Amniotic stem cell (primary cell): ENCODE data around the gene ODAPH.

ENCODE experiments used
- DNase-seq: peaks from one replicate; lab custom pipeline; 2025; lab: John Stamatoyannopoulos, UW

The ODAPH gene

DNA sequence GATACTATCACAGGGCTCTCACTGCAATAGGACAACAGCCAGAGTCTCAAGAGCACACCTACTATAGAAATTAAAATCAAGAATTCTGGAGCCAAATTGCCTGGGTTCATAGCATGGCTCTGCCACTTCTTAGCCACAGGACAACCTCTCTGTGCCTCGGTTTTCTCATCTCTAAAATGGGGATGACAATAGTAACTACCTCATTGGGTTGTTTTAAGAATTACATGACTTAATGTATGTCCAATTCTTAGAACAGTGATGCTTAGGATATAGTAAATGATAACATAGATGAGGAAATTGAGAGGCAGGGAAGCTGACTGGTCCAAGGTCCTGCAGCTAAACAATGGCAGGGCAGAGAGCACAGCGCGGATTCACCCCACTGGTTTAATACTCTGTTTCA is 11.0 kb upstream of the ODAPH start:
- DNase-seq = no peak

DNA sequence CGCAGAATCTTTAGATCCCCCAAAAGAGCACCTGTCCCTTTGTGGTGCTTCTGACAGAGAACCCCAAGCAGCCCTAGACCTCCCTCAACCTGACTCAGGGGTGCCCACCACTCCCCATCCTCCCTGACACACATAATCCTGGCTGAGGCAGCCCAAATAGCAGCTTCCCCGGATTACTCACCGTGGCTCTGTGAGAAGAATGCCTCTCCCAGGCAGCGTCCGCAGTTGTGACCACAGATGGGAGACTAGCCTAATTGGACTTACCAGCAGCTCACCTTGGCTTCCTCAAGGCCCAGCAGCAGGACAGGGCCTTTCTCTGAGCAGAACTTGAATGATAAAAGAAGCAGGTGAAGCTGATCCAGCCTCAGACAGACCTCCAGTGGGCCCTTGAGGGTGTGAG is 10.3 kb upstream of the ODAPH start:
- DNase-seq = no peak

DNA sequence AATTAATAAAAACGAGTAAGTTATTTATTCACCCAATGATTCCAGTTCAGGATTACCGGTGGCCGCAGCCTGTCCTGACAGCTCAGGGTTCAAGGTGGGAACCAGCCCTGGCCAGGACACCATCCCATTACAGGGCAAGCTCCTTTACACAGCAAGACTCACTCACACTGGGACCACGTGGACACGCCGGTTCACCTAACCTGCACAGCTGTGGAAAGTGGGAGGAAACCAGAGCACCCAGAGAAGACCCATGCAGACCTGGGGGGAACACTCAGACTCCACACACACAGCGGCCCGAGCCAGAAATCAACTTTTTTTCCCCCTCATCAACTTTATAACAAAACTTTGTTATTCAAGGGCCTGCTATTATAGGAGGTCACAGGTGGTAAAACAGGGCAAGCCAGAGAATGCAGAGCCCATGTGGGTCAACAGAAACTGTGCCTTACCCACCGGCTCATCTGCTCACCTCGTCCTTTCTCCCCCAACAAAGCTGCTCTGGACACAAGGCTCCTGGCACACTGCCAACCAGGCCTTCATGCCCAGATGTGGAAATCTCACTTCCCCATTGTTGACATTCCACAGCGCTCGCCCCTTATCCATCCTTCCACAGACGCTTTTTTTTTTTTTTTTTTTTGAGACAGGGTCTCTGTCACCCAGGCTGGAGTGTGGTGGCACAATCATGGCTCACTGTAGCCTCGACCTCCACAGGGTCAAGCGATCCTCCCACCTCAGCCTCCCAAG is 8.0 kb upstream of the ODAPH start:
- DNase-seq = no peak

DNA sequence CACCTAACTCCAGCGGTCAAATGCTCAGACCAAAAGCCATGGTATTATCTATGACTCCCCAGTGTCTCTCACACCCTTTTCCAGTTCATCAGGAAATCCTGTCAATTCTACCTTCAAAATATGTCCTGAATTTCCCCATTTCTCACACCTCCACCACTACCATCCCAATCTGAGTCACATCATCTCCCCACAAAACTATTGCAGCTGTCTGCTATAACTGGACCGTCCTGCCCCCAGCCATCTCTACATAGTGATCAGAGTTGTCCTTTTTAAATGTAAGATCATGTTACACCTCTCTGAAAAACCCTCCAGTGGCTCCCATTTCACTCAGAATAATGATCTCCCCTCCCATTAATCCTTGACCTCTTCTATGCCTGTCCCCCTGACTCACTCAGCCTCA is 6.8 kb upstream of the ODAPH start:
- DNase-seq = no peak

DNA sequence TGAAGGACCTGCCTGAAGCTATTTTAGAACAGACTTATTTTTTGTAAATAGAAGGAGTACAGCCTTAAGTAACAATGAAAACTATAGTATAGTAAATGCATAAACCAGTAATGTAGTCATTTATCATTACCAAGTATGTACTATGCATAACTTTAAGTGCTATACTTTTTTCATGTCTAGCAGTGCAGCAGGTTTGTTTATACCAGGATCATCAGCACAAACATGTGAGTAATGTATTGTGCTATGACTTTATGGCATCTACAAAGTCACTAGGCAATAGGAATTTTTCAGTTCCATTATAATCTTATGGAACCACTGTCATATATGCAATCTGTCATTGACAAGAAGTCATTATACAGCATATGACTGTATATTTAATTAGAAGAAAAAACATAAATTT is 3.4 kb upstream of the ODAPH start:
- DNase-seq = no peak

DNA sequence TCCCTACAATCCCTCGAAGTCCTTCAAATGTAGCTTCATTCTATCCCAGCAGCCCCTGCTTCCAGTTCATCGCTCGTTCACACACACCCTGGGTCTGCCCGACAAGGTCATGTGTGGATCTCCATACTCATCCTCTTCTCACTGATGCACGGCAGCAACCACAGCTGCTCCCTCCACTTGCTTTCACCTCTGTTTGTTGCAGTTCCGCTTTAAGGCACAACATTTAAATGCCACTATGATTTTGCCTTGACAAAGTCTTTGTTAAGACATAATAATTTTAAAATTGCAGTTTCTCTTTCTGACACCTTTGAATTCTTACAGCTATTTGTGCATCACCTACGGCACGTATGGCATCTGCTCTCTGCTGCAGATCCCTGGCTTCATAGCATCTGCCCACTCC is 1.8 kb downstream of the ODAPH start:
- no peak for DNase-seq

DNA sequence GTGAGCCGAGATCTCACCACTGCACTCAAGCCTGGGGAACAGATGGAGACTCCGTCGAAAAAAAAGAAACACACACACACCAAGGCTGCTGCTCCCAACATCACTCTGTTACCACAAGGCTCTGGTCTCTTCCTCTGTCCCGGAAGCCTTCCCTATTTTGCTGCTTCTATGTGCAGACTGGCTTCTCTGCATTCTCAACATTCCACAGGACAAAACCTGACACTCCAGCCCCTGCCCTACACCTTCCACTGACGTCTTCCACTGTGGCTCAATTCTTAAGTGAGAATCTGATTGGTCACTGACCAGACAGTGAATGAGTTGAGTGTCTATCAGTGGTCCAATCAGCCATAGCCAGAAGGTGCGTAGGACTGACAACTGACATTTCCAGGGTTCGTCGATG is 5.9 kb downstream of the ODAPH start:
- no peak for DNase-seq

DNA sequence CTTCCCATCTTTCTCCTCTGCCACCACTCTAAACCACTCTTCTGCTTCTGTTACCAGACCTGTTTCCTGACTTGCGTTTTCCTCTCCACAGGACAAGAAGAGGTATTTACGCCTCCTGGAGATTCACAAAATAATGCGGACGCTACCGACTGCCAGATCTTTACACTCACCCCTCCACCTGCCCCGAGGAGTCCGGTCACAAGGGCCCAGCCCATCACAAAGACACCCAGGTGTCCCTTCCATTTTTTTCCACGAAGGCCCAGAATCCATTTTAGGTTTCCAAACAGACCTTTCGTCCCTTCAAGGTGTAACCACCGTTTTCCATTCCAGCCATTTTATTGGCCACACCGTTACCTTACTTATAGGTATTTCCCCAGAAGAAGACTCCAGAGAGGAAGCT is 8.2 kb downstream of the ODAPH start:
- no peak for DNase-seq

DNA sequence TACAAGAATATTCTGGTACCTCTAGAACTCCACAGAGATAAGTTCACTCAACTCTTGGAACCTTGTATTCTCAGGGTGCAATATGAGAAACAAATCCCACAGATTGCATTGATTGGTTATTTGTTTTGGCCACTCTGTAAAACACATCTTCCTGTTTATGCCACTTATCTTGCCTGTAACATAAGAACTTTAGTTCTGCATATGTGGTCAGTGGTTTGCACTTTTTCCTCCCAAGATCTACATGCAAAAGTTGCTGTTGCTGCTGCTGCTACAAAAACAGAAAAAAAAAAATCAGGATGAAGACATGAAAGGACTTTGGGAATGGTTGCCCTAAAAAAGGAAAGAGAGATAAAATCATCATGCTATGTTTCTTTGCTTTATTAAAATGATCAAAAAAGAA is 9.6 kb downstream of the ODAPH start:
- no peak for DNase-seq

DNA sequence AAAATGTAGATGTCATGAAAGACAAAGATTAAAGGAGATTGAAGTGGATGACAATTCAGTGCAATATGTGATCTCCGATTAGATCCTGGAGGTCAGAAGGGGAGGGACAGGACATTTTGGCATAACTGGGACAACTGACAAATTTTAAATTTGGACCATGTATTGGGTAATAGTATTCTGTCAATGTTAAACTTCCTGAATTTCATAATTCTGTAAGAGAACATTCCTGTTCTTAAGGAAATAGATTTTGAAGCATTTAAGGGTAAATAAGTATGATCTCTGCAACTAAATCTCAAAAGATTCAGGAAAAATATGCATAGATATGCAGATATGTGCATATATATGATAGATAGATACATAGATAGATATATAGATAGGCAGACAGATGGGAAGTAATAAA is 11.0 kb downstream of the ODAPH start:
- no peak for DNase-seq

DNA sequence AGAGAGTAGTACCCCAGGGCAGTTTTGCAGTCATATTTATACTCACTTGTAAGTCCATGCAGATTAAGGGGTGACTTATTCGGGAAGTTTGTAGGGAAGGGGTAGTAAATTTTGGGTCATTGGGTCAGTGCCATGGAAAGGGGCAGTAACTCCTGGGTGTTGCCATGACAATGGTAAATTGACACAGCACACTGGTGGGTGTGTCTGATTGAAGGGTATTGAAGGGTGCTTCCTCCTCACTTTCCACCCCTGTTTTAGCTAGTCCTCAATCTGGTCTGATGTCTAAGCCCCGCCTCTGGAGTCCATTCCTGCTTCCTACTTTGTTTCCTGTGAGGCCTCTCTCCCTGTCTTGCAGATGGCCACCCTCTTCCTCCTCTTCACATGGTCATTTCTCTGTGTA is 11.9 kb downstream of the ODAPH start:
- no peak for DNase-seq

DNA sequence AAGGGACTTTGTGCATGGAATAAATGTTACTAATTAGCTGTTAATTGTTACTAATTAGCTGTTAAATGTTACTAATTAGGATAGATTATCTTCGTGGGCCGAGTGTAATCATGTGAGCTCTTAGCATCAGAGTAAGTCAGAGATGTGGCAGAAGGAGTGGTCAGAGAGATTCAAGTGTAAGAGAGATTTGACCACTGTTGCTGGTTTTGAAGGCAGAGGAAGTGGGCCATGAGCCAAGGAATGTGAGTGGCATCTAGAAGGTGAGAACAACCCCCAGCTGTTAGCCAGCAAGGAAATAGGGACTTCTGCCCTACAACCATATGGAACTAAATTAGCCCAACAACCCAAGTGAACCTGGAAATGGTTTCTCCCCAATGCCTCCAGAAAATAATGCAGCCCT is 28.2 kb downstream of the ODAPH start:
- DNase-seq = no peak

DNA sequence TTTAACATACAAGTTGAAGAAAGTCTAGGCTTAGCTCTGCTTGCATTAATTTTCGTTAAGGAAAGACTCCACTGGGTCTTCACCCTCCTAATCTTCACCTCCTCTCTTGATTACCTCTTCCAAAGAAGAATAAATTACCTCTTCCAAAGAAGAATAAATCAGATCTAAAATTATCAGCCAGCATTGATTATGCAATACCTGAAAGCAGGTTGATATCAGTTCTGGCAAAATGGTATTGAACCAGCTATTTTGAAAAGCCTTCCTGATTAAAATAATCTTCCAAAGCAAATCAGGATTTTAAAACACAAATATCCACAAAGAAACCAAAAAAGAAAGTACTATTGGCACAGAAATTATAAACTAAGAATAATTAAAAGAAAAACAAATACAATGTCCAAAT is 37.5 kb downstream of the ODAPH start:
- DNase-seq = no peak

DNA sequence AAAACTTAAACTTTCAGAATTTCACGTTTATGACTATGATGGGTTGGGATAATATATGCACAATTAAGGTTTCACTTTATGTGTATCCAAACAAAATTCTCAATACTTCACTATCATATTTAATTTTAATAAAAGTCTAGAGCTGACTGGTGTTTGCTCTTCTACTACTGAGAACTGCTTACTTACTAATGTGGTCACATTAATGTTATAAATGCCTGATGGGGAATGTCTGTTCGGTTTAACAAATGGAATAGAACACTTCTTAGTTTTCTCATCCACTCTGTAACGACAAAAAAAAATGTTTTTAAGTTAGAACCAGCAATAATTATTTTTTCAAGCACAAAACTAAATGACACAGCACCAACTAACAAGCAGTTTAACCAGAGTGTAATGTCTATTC is 40.2 kb downstream of the ODAPH start:
- no peak for DNase-seq

DNA sequence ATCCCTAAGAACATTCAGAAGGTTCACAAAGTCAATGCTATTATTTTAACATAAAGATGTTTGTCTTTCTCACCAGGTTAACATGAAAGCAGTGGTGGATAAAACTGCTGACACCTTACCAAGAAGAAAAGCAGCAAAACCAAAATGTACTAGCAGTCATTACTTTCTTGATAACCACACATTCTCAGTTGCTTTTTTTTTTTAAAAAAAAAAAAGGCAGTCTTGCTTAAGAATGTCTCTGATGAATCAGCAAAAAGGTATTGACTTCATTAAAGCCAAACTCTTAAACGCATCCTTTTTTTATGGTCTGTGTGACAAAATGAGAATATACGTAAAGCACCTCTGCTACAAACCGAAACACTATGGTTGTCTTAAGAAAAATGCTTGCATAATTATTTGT is 42.5 kb downstream of the ODAPH start:
- DNase-seq = no peak

DNA sequence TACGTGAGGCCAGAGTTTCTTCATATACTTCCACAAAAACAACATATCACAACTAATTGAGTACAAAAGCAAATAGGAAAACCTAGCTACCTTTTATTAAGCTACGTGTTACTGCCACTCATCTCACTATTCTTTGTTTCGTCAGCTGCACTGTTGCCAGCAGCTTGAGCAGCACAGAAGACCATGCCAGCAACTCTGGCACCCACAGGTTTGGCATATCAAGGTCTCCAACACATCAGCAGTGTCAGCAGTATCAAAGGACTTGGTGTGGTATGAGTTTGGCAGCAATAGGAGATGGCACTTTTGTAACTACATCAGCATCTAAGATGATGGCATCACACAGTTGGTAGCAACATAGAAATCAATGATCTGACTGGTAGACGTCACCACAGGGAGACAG is 43.8 kb downstream of the ODAPH start:
- DNase-seq = no peak

DNA sequence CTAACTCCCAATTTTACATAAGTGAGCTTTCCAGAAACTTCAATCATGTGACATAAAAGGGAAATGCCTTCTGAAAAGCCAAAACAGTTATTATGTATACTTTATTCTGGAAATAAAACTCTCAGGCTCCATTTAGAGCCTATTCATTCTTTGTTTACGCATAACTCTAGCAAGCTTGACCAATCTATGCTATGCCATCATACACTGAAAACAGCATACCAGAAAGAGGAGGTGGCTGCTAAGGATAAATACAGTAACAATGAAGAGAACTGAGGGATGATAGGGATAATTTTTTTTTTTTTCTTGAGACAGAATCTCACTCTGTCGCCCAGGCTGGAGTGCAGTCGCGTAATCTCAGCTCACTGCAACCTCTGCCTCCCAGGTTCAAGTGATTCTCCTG is 50.1 kb downstream of the ODAPH start:
- no peak for DNase-seq

DNA sequence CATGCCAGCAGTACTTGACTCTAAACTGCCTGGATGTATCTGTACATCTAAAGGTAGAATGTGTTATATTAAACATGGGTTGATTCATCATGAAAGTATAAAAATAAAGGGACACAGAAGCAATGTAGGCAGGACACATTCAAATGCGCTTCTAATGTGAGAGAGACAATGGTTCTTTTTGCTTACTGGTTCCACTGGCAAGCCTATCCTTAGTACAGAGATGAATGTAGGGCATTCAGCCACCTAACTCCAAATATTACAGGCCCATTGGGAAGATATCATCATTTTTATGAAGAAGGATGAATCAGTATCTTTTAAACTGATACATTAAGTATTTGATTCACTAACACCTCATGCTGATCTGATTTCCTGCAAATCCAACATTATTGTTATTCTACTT is 56.4 kb downstream of the ODAPH start:
- no peak for DNase-seq
